K562 (cell line): ENCODE results near the gene NIM1K. TPM values are rescaled to one million over a fixed set of nuclear protein-coding genes. Genes with fewer than 3 reads are reported as not detected.

Experiments used
- CTBP1 ChIP-seq: fragments of 450-650 bp; IDR thresholded peaks from 2 replicates; pipeline ENCODE4 v1.6.1; 2016; ENCODE audit warnings: borderline replicate concordance
- LCOR ChIP-seq: sonication (generic); formaldehyde crosslinking; IDR thresholded peaks from 2 replicates; pipeline ENCODE4 v1.8.0; 2022; ENCODE audit warnings: mild to moderate bottlenecking, missing genetic modification reagents
- LEF1 ChIP-seq: fragments of 450-650 bp; IDR thresholded peaks from 2 replicates; pipeline ENCODE4 v1.6.1; 2016; ENCODE audit warnings: mild to moderate bottlenecking
- NR1H2 ChIP-seq: sonication (generic); formaldehyde crosslinking; IDR thresholded peaks from 2 replicates; pipeline ENCODE4 v1.4.0; 2020; ENCODE audit warnings: mild to moderate bottlenecking, missing genetic modification reagents
- PTRF ChIP-seq: fragments of 450-650 bp; IDR thresholded peaks from 2 replicates; pipeline ENCODE4 v1.6.1; 2016; ENCODE audit warnings: mild to moderate bottlenecking, missing genetic modification characterization, missing compliant biosample characterization
- TCFL5 ChIP-seq: fragments of 250-450 bp; sonication (Bioruptor Pico); conservative IDR thresholded peaks from 2 replicates; pipeline ENCODE4 v1.6.1; 2021; ENCODE audit warnings: mild to moderate bottlenecking, moderate library complexity, matching md5 sums
- ZNF143 ChIP-seq: sonication (generic); formaldehyde crosslinking; IDR thresholded peaks from 2 replicates; pipeline ENCODE4 v1.9.0; 2022; ENCODE audit warnings: mild to moderate bottlenecking, missing genetic modification reagents
- ZNF224 ChIP-seq: sonication (generic); formaldehyde crosslinking; IDR thresholded peaks from 2 replicates; pipeline ENCODE4 v1.8.0; 2022; ENCODE audit warnings: mild to moderate bottlenecking, missing genetic modification reagents
- ZNF384 ChIP-seq: IDR thresholded peaks from 2 replicates; pipeline ENCODE4 v1.6.1; 2012; ENCODE audit warnings: low read depth, low read length, improper control_type of control experiment
- ZNF592 ChIP-seq: fragments of 450-650 bp; IDR thresholded peaks from 2 replicates; pipeline ENCODE4 v1.6.1; 2017; ENCODE audit warnings: antibody characterized with exemption, mild to moderate bottlenecking
- ZNF77 ChIP-seq: fragments of 250-450 bp; sonication (Bioruptor Pico); IDR thresholded peaks from 2 replicates; pipeline ENCODE4 v1.5.0; 2020
- polyA plus RNA-seq, 8 experiments: library from polyadenylated mRNA; depleted of rRNA in 4 of 8; stranded (reverse) in 5 of 8; unstranded in 3 of 8; fragments of >200 nt; fragmentation: Nextera tagmentation in 2 of 8; fragmentation: Illumina TruSeq in 1 of 8; extraction: Ambion mirVana in 2 of 8; extraction: Trizol in 1 of 8; gene quantifications; 2 replicates each; pipeline versions ENCODE4 v1.2.1 to v1.2.3, GENCODE V29; 2011 to 2014; ENCODE audit warnings: inconsistent platforms in 1 of 8, missing spikeins in 1 of 8
- total RNA-seq, 7 experiments: library from RNA; depleted of rRNA in 6 of 7; stranded (reverse); fragments of >200 nt in 6 of 7; fragmentation: Illumina TruSeq in 2 of 7; extraction: Trizol in 2 of 7; gene quantifications; 2 replicates each; pipeline versions ENCODE4 v1.2.1 to v1.2.3, GENCODE V29; 2011 to 2021; ENCODE audit warnings: low replicate concordance in 1 of 7
- TF ChIP-seq, protein P1 (sequence below): fragments of 450-650 bp; IDR thresholded peaks from 2 replicates; pipeline ENCODE4 v1.6.1; 2018; ENCODE audit warnings: mild to moderate bottlenecking, low read depth; ENCODE audit not compliant: partially characterized antibody
- TF ChIP-seq, protein P2 (sequence below), 3 experiments: IDR thresholded peaks in 2 of 3; conservative IDR thresholded peaks in 1 of 3; 2 replicates each; pipeline ENCODE4 v1.5.1; 2011 to 2012; ENCODE audit warnings: low read length in 3 of 3, mild to moderate bottlenecking in 3 of 3, control low read depth in 2 of 3, improper control_type of control experiment in 1 of 3, inconsistent platforms in 1 of 3, low read depth in 1 of 3, mixed read lengths in 1 of 3, moderate library complexity in 1 of 3; ENCODE audit not compliant: insufficient read depth in 2 of 3
- TF ChIP-seq, protein P3 (sequence below): sonication (generic); formaldehyde crosslinking; IDR thresholded peaks from 2 replicates; pipeline ENCODE4 v1.8.0; 2023; ENCODE audit warnings: mild to moderate bottlenecking, missing genetic modification reagents

NIM1K gene
- total and polyA plus RNA-seq, 9 of the 15 experiments (the other 6 are each of a cell fraction or from before 2014, with no cell fraction given) = 0.03 to 0.34 (median 0.08) TPM; not detected in 3

DNA sequence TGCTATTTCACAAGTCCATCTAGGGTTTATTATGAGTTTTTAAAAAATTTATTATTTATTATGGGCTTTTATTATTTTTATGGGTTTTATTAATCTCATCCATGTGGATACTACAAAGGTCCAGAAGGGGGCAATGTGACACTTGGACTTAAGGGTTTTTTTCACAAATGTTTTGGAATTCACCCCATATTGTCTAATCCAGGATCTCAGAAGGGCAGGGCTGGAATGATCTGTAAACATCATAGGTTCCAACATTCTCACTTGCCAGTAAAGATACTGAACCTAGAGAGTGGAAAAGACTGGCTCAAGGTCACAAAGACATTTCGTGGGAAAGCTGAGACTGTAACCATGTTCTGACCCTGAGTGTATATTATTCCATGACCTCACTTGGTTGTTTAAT is 35.6 kb downstream of the NIM1K start (continued):
- TF ChIP-seq ZNF592 (no peak), LEF1 (no peak), LCOR (CRISPR knock-in tag) (no peak), ZNF384 (peak; percentile 74), ZNF224 (no peak), PTRF (tag) (no peak), ZNF77 (CRISPR knock-in tag) (no peak), NR1H2 (CRISPR knock-in tag) (no peak), TCFL5 (no peak), CTBP1 (no peak), ZNF143 (CRISPR knock-in tag) (no peak)
- TF ChIP-seq, protein P1, sequence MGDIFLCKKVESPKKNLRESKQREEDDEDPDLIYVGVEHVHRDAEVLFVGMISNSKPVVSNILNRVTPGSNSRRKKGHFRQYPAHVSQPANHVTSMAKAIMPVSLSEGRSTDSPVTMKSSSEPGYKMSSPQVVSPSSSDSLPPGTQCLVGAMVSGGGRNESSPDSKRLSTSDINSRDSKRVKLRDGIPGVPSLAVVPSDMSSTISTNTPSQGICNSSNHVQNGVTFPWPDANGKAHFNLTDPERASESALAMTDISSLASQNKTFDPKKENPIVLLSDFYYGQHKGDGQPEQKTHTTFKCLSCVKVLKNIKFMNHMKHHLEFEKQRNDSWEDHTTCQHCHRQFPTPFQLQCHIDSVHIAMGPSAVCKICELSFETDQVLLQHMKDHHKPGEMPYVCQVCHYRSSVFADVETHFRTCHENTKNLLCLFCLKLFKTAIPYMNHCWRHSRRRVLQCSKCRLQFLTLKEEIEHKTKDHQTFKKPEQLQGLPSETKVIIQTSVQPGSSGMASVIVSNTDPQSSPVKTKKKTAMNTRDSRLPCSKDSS = no peak
- TF ChIP-seq, protein P2, sequence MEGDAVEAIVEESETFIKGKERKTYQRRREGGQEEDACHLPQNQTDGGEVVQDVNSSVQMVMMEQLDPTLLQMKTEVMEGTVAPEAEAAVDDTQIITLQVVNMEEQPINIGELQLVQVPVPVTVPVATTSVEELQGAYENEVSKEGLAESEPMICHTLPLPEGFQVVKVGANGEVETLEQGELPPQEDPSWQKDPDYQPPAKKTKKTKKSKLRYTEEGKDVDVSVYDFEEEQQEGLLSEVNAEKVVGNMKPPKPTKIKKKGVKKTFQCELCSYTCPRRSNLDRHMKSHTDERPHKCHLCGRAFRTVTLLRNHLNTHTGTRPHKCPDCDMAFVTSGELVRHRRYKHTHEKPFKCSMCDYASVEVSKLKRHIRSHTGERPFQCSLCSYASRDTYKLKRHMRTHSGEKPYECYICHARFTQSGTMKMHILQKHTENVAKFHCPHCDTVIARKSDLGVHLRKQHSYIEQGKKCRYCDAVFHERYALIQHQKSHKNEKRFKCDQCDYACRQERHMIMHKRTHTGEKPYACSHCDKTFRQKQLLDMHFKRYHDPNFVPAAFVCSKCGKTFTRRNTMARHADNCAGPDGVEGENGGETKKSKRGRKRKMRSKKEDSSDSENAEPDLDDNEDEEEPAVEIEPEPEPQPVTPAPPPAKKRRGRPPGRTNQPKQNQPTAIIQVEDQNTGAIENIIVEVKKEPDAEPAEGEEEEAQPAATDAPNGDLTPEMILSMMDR (IDR thresholded peaks at IDR 0.05 in 2 of 3, conservative IDR thresholded peaks at IDR 0.05 in 1 of 3; ENCODE audit: insufficient read depth in 2 of 3, low read depth in 1 of 3, low read length in 3 of 3) = peak; percentile 54 to 86 (median 57); a peak in 4 of 6 replicates
- TF ChIP-seq, protein P3, sequence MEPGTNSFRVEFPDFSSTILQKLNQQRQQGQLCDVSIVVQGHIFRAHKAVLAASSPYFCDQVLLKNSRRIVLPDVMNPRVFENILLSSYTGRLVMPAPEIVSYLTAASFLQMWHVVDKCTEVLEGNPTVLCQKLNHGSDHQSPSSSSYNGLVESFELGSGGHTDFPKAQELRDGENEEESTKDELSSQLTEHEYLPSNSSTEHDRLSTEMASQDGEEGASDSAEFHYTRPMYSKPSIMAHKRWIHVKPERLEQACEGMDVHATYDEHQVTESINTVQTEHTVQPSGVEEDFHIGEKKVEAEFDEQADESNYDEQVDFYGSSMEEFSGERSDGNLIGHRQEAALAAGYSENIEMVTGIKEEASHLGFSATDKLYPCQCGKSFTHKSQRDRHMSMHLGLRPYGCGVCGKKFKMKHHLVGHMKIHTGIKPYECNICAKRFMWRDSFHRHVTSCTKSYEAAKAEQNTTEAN (CRISPR knock-in tag) = no peak
